ENCODE measurements around the gene GK2. TPM values are rescaled to one million over a fixed set of nuclear protein-coding genes. Genes with fewer than 3 reads are reported as not detected.

GK2 gene
- total and polyA plus RNA-seq, 2 of the 13 experiments (the other 11 are each of a cell fraction or from before 2014, with no cell fraction given): not detected

GRCh38 chr4:79362626-79363025 lies 45.4 kb downstream of the GK2 start:
- no peak overlapping the region for H3K27ac ChIP-seq (ENCODE audit: extremely low read length, insufficient read depth, low read length)
- ChIA-PET CTCF (ENCODE audit: low intra/inter-chr PET ratio, low total read pairs) (no interaction called here), POLR2A (no interaction called here)
- WGBS (ENCODE audit: low lambda C conversion rate): 2% methylated on average over 4 of the region's 4 CpGs
- no peak overlapping the region for H2AFZ ChIP-seq (ENCODE audit: low read length)
- no peak overlapping the region for H3K4me3 ChIP-seq (replicated peaks in 1 of 3; ENCODE audit: insufficient read depth in 1 of 3, low read depth in 2 of 3, low read length in 3 of 3)
- H3K36me3 ChIP-seq (replicated peaks in 1 of 2; ENCODE audit: control insufficient read depth in 1 of 2, insufficient read depth in 2 of 2, low read length in 2 of 2): no peaks in the 10 kb centered on the region
- BruUV-seq (replicated peaks): no TSS peak
- no peak overlapping the region for H3K4me2 ChIP-seq (ENCODE audit: low read depth, low read length)
- intact Hi-C loops (cut with micrococcal nuclease; ENCODE audit: unreplicated experiment): no loop called here
- in situ Hi-C loops (cut with HindIII; ENCODE audit: extremely low pct_ligation_motif_present, low pct_unique_long_range_greater_than_20kb): no loop called here
- no peak for FAIRE-seq
- no peaks in the 10 kb centered on the region for H3K27me3 ChIP-seq (ENCODE audit: control insufficient read depth in 1 of 2, insufficient read depth in 2 of 2, low read length in 2 of 2)
- H3K79me2 ChIP-seq (ENCODE audit: insufficient read depth, low read length): no peaks in the 10 kb centered on the region
- H3K4me1 ChIP-seq (ENCODE audit: insufficient read depth, low read length): no peaks in the 10 kb centered on the region
- no peak for DNase-seq (ENCODE audit: low spot score)
- no peak overlapping the region for H3K9ac ChIP-seq (ENCODE audit: insufficient read depth, low read depth, low read length)
- no peak for ATAC-seq
- H4K20me1 ChIP-seq (ENCODE audit: insufficient read depth, low read length): no peaks in the 10 kb centered on the region
- no peaks in the 10 kb centered on the region for H3K9me3 ChIP-seq (ENCODE audit: low read length)
- TF ChIP-seq ZNF235 (CRISPR knock-in tag; IDR thresholded peaks at IDR 0.05; ENCODE audit: borderline replicate concordance) (no peak), ARID3A (IDR thresholded peaks at IDR 0.05; ENCODE audit: low read depth, low read length) (no peak), ZBTB49 (CRISPR knock-in tag; IDR thresholded peaks at IDR 0.05; ENCODE audit: borderline replicate concordance) (no peak), GMEB1 (CRISPR knock-in tag; IDR thresholded peaks at IDR 0.05; ENCODE audit: borderline replicate concordance) (no peak), ZUFSP (CRISPR knock-in tag; IDR thresholded peaks at IDR 0.05; ENCODE audit: borderline replicate concordance) (no peak), CBX5 (CRISPR knock-in tag; IDR thresholded peaks at IDR 0.05; ENCODE audit: borderline replicate concordance) (no peak), ZNF34 (CRISPR knock-in tag; IDR thresholded peaks at IDR 0.05; ENCODE audit: borderline replicate concordance) (no peak), HNRNPL (IDR thresholded peaks at IDR 0.05; ENCODE audit: low read depth, low read length) (no peak), ZMYM4 (CRISPR knock-in tag; IDR thresholded peaks at IDR 0.05) (no peak), E2F1 (CRISPR knock-in tag; IDR thresholded peaks at IDR 0.05) (no peak), ZNF333 (CRISPR knock-in tag; IDR thresholded peaks at IDR 0.05; ENCODE audit: borderline replicate concordance) (no peak)
- TF ChIP-seq, protein P1, sequence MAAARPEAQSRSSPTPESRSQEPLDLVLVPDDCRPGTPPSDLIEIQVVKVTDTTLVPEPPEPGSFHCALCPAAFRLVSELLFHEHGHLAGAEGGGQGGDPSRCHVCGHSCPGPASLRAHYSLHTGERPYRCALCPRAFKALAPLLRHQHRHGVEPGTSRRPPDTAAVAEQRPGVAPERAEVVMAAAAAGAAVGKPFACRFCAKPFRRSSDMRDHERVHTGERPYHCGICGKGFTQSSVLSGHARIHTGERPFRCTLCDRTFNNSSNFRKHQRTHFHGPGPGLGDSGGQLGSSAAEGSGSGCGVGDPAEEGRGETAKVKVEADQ (CRISPR knock-in tag; IDR thresholded peaks at IDR 0.05; ENCODE audit: borderline replicate concordance): no peak
- TF ChIP-seq, protein P2, sequence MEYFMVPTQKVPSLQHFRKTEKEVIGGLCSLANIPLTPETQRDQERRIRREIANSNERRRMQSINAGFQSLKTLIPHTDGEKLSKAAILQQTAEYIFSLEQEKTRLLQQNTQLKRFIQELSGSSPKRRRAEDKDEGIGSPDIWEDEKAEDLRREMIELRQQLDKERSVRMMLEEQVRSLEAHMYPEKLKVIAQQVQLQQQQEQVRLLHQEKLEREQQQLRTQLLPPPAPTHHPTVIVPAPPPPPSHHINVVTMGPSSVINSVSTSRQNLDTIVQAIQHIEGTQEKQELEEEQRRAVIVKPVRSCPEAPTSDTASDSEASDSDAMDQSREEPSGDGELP (IDR thresholded peaks at IDR 0.05; ENCODE audit: borderline replicate concordance, low read depth): no peak
